ENCODE data around the gene FOXF1.

The FOXF1 gene

GRCh38 chr16:86492961-86493629 lies 17.2 kb upstream of the FOXF1 start:
- no peak for DNase-seq

- no peak for DNase-seq
Measured at GRCh38 chr16:86494039-86494564, 16.2 kb upstream of the FOXF1 start.

GRCh38 chr16:86494565-86495356 lies 15.6 kb upstream of the FOXF1 start:
- no peak for DNase-seq

GRCh38 chr16:86495357-86495701 lies 15.0 kb upstream of the FOXF1 start:
- no peak for DNase-seq

GRCh38 chr16:86495756-86496261 lies 14.5 kb upstream of the FOXF1 start:
- no peak for DNase-seq

GRCh38 chr16:86496262-86496928 lies 13.9 kb upstream of the FOXF1 start:
- no peak for DNase-seq

- no peak for DNase-seq
Measured at GRCh38 chr16:86496929-86497461, 13.3 kb upstream of the FOXF1 start.

- DNase-seq = no peak
Measured at GRCh38 chr16:86497551-86498021, 12.7 kb upstream of the FOXF1 start.

GRCh38 chr16:86498155-86498670 lies 12.1 kb upstream of the FOXF1 start:
- DNase-seq = no peak

GRCh38 chr16:86498671-86499439 lies 11.5 kb upstream of the FOXF1 start:
- no peak for DNase-seq

- no peak for DNase-seq
Measured at GRCh38 chr16:86499440-86499786, 10.9 kb upstream of the FOXF1 start.

GRCh38 chr16:86499889-86500707 lies 10.2 kb upstream of the FOXF1 start:
- no peak for DNase-seq

- DNase-seq = no peak
Measured at GRCh38 chr16:86500708-86501510, 9.4 kb upstream of the FOXF1 start.

GRCh38 chr16:86501989-86502855 lies 8.1 kb upstream of the FOXF1 start:
- no peak for DNase-seq

- no peak for DNase-seq
Measured at GRCh38 chr16:86502856-86503748, 7.2 kb upstream of the FOXF1 start.

- DNase-seq = no peak
Measured at GRCh38 chr16:86503830-86504229, 6.5 kb upstream of the FOXF1 start.

GRCh38 chr16:86504315-86505184 lies 5.8 kb upstream of the FOXF1 start:
- no peak for DNase-seq
